Choroid plexus epithelial cell (primary cell): ENCODE data around the gene COL4A1.
A peak's percentile ranks its signal among the peaks of the same experiment; 100 is the strongest.

Source experiments
- DNase-seq: peaks from one replicate; pipeline ENCODE4 v3.0.0-alpha.2; 2010; ENCODE audit warnings: low read depth
- H3K4me3 ChIP-seq: 2 replicates; pipeline ENCODE4 v1.5.1; 2011; ENCODE audit warnings: low read depth, mild to moderate bottlenecking, control low read depth, low read length, moderate library complexity
- TF ChIP-seq, protein P1 (sequence below): conservative IDR thresholded peaks from 2 replicates; pipeline ENCODE4 v1.5.1; 2011; ENCODE audit warnings: low read depth, mild to moderate bottlenecking, control low read depth, inconsistent platforms, low read length, moderate library complexity

The COL4A1 gene

DNA sequence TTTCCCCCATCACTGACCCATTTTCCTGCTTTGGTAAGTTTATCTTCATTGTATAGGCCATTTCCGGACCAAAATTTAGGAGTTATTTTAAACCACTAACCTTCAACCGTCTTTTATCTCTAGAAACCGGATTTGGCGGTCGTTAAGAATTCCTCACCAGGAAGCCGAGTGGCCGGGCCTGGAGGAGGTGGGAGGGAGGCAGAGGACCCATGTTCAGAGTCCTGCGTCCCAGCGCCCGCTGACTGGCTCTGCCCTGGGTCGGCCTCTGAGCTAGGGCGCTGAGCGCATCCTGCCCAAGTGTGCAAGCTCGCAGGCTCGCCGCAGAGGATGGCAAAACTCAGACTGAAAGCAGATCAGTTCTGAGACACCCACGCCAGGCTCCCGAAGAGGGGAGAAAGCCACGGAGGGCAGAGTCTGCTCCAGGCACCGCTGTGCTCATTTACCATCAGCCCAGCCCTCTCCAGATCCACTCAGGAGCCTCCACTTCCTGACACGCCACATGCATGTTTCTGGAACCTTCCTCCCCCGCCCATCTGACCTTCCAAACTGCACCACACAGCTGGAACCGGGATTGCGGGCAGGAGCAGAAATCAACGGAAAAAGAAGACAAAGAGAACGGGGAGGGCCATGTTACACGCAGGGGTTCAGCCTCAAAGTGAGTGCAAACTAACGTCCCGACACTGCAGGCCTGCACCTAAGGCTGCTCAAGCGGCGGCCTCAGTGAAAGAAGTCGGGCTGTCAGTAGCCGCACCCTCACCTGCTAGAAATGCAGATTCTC is 8.3 kb downstream of the COL4A1 start:
- peak; percentile 69 for DNase-seq
- TF ChIP-seq, protein P1, sequence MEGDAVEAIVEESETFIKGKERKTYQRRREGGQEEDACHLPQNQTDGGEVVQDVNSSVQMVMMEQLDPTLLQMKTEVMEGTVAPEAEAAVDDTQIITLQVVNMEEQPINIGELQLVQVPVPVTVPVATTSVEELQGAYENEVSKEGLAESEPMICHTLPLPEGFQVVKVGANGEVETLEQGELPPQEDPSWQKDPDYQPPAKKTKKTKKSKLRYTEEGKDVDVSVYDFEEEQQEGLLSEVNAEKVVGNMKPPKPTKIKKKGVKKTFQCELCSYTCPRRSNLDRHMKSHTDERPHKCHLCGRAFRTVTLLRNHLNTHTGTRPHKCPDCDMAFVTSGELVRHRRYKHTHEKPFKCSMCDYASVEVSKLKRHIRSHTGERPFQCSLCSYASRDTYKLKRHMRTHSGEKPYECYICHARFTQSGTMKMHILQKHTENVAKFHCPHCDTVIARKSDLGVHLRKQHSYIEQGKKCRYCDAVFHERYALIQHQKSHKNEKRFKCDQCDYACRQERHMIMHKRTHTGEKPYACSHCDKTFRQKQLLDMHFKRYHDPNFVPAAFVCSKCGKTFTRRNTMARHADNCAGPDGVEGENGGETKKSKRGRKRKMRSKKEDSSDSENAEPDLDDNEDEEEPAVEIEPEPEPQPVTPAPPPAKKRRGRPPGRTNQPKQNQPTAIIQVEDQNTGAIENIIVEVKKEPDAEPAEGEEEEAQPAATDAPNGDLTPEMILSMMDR = no peak

DNA sequence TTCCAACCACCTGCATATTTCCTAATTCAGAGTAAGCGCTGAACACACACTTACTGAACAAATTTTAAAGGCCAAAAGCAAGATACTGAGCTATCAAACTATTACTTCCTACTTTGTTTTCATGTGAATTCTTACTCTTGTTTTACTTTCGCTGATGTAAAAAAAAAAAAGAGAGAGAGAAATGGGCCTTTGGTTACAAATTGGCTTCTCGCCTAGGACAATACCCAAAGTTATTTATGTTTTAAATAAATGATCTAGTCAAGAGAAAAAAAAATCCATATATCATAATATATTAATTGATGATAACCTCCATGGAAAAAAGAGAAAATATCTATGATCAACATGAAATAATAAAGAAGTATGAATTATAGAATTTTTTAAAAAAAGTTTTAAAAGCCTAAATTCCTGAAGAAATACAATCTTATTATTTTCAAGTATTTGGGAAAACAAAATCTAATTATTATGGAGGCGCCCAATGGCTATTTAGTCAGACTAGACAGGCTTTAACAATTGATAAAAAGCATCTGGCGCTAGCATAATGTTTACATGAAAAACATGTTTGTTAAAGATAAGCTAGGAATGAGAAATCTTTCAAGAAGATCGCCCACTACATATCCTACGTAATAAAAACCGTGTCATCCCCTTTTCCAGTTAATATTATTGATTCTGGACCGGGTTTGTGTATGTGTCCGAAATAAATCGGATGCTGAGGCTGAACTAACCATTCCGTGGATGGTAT is 9.0 kb downstream of the COL4A1 start:
- TF ChIP-seq, protein P1 = no peak
- DNase-seq = peak; percentile 72
- H3K4me3 ChIP-seq = no peak overlapping the region

More for the DNA sequence above, 8.3 kb downstream of the COL4A1 start:
- H3K4me3 ChIP-seq = peak overlapping the region; percentile 33

DNA sequence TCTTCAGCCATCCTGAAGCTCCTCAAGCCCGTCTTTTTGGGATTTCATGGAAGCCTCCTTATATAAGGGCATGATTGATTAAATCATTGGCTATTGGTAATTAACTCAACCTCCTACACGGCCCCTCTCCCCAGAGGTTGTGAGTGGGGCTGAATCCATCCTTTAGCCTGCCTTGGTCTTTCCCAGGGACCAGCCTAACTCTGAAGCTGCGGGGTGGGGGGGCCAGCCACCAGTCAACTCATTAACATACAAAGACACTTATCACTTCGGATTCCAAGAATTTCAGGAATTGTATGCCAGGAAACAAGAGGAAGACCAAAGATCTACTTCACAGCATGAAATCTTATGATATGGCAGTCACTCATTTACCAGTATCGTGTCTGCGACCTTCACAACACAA is 9.9 kb downstream of the COL4A1 start:
- H3K4me3 ChIP-seq = no peak overlapping the region
- no peak for DNase-seq
- TF ChIP-seq, protein P1 = no peak

DNA sequence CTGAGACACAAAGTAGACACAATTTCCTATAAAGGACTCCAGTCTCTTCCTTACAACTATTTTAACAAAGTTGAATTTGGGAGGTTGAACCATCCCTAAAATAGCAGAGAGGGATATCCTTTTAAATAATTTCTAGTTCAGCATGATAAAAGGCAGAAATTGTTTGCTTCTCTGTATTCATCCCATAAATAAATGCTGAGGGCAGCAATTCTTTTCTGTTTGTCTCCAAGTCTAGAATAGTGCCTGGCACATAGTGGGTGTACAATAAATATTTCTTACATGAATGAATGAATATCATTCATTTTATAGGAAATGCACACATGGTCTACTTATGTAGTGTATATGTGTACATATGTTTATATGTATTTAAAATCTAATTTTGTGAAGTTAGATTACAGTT is 12.3 kb downstream of the COL4A1 start:
- DNase-seq = no peak
- H3K4me3 ChIP-seq = no peak overlapping the region
- TF ChIP-seq, protein P1 = no peak

DNA sequence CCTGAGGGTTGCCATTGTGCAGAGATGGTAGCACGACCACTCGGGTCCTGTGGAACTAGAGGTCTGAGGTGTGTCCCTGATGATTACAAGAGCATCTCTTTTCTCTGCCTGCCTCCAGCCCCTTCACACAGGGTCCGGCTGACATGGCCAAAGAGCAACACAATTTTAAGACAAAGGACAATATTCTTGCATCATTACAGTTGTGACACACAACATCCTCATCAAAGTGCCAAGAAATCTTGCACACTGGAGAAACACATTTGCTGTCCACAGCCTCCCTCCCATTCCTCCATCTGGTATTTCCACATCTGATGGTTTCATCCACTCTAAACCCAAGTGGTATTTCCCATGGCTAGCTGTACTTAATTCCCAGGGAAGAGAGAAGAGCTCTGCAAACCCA is 12.8 kb downstream of the COL4A1 start:
- H3K4me3 ChIP-seq = no peak overlapping the region
- peak; percentile 69 for DNase-seq
- TF ChIP-seq, protein P1 = no peak

DNA sequence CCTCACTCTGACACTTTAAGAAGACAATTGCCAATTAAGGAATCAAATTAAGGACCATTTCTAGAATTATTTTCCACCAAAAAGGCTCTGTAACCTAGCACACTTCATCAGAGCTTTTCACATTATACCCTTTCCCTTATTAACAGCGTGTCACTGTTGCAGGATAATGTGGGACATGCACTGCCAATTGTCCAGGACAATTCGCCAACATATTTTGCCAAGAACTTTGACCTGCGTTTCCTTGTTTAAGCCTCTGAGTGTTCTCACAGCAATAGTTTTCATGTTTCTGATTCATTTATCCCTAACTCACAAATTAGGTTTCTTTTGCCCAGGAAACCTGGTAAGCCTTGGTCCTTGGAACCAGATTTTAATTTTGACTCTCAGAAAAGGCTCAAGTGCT is 13.3 kb downstream of the COL4A1 start:
- no peak overlapping the region for H3K4me3 ChIP-seq
- no peak for DNase-seq
- TF ChIP-seq, protein P1 = no peak
